Amniotic epithelial cell (primary cell): ENCODE measurements around the gene SSTR5.
A peak's percentile ranks its signal among the peaks of the same experiment; 100 is the strongest.

Experiments used
- DNase-seq: peaks from one replicate; pipeline ENCODE4 v3.0.0-alpha.2; 2010; ENCODE audit warnings: low read depth

SSTR5 gene

GRCh38 chr16:1072526-1073261 lies at the start of gene SSTR5:
TSS of gene SSTR5 (plus strand) at chr16:1072747. CDS start at chr16:1078869, 6,122 bp downstream.
- no peak for DNase-seq

- no peak for DNase-seq
Observed at GRCh38 chr16:1024138-1024537, 48.4 kb upstream of the SSTR5 start.

- peak; percentile 6 for DNase-seq
Observed at GRCh38 chr16:1025183-1025809, 47.3 kb upstream of the SSTR5 start.

- no peak for DNase-seq
Observed at GRCh38 chr16:1026057-1026783, 46.3 kb upstream of the SSTR5 start.

- DNase-seq = peak; percentile 24
Observed at GRCh38 chr16:1026784-1027500, 45.6 kb upstream of the SSTR5 start.

GRCh38 chr16:1027501-1027815 lies 45.1 kb upstream of the SSTR5 start:
- no peak for DNase-seq

- DNase-seq = no peak
Observed at GRCh38 chr16:1028056-1028455, 44.5 kb upstream of the SSTR5 start.

GRCh38 chr16:1028524-1029258 lies 43.9 kb upstream of the SSTR5 start:
- no peak for DNase-seq

- no peak for DNase-seq
Observed at GRCh38 chr16:1029259-1029545, 43.3 kb upstream of the SSTR5 start.

GRCh38 chr16:1030473-1030901 lies 42.1 kb upstream of the SSTR5 start:
- DNase-seq = no peak

- no peak for DNase-seq
Observed at GRCh38 chr16:1031666-1032065, 40.9 kb upstream of the SSTR5 start.

- DNase-seq = no peak
Observed at GRCh38 chr16:1032607-1033006, 39.9 kb upstream of the SSTR5 start.

- no peak for DNase-seq
Observed at GRCh38 chr16:1033128-1033679, 39.3 kb upstream of the SSTR5 start.

GRCh38 chr16:1034230-1035065 lies 38.1 kb upstream of the SSTR5 start:
- DNase-seq = no peak

- DNase-seq = no peak
Observed at GRCh38 chr16:1035066-1035415, 37.5 kb upstream of the SSTR5 start.

GRCh38 chr16:1036166-1036565 lies 36.4 kb upstream of the SSTR5 start:
- no peak for DNase-seq

- peak; percentile 19 for DNase-seq
Observed at GRCh38 chr16:1036726-1037393, 35.7 kb upstream of the SSTR5 start.

- DNase-seq = peak; percentile 10
Observed at GRCh38 chr16:1037394-1038257, 34.9 kb upstream of the SSTR5 start.

GRCh38 chr16:1038932-1039331 lies 33.6 kb upstream of the SSTR5 start:
- DNase-seq = no peak
